Hepatocyte (in vitro differentiated cells): ENCODE results near the gene CKLF. TPM values are rescaled to one million over a fixed set of nuclear protein-coding genes. Genes with fewer than 3 reads are reported as not detected.

Experiments used
- DNase-seq: peaks from one replicate; pipeline ENCODE4 v3.0.0-alpha.2; 2016; ENCODE audit warnings: low spot score
- H2AFZ ChIP-seq: fragments of 200-600 bp; sonication (generic); 2 replicates; pipeline ENCODE4 v1.6.0; 2016; ENCODE audit warnings: antibody characterized with exemption, mild to moderate bottlenecking
- H3K27ac ChIP-seq: fragments of 200-600 bp; sonication (generic); 2 replicates; pipeline ENCODE4 v1.5.1; 2016; ENCODE audit warnings: mild to moderate bottlenecking
- H3K27me3 ChIP-seq: fragments of 200-600 bp; sonication (generic); 2 replicates; pipeline ENCODE4 v1.6.1; 2016
- H3K36me3 ChIP-seq: fragments of 200-600 bp; sonication (generic); replicated peaks from 2 replicates; pipeline ENCODE4 v1.5.1; 2016; ENCODE audit warnings: low read depth; ENCODE audit not compliant: insufficient read depth
- H3K4me1 ChIP-seq: fragments of 200-600 bp; sonication (generic); 2 replicates; pipeline ENCODE4 v1.5.1; 2016; ENCODE audit warnings: mild to moderate bottlenecking, moderate library complexity; ENCODE audit not compliant: insufficient read depth
- H3K4me2 ChIP-seq: fragments of 200-600 bp; sonication (generic); 2 replicates; pipeline ENCODE4 v1.6.0; 2016
- H3K4me3 ChIP-seq: fragments of 200-600 bp; sonication (generic); 2 replicates; pipeline ENCODE4 v1.5.1; 2016; ENCODE audit warnings: mild to moderate bottlenecking
- H3K79me2 ChIP-seq: fragments of 200-600 bp; sonication (generic); 2 replicates; pipeline ENCODE4 v1.6.0; 2017; ENCODE audit warnings: mild to moderate bottlenecking
- H3K9me2 ChIP-seq: fragments of 200-600 bp; sonication (generic); replicated peaks from 2 replicates; pipeline ENCODE4 v1.6.0; 2017; ENCODE audit warnings: mild to moderate bottlenecking; ENCODE audit not compliant: insufficient read depth
- H3K9me3 ChIP-seq: fragments of 200-600 bp; sonication (generic); 2 replicates; pipeline ENCODE4 v1.5.1; 2016; ENCODE audit warnings: low read depth, mild to moderate bottlenecking
- H4K20me1 ChIP-seq: fragments of 200-600 bp; sonication (generic); 2 replicates; pipeline ENCODE4 v1.6.0; 2016; ENCODE audit warnings: mild to moderate bottlenecking; ENCODE audit not compliant: insufficient read depth, poor library complexity, severe bottlenecking
- EZH2 ChIP-seq: fragments of 200-600 bp; sonication (generic); IDR thresholded peaks from 2 replicates; pipeline ENCODE4 v1.6.1; 2016; ENCODE audit warnings: antibody characterized with exemption, mild to moderate bottlenecking, borderline replicate concordance
- EZH2phosphoT487 ChIP-seq: fragments of 200-600 bp; sonication (generic); IDR thresholded peaks from one replicate; pipeline ENCODE4 v1.6.1; 2018; ENCODE audit warnings: antibody characterized with exemption, mild to moderate bottlenecking, low read depth, moderate library complexity; ENCODE audit not compliant: unreplicated experiment, severe bottlenecking
- WGBS: methylation state at CpG from one replicate; pipeline ENCODE4 v1.1.6; 2016; ENCODE audit warnings: low lambda C conversion rate; ENCODE audit errors: missing lambda C conversion rate; 5-methylcytosine and 5-hydroxymethylcytosine counted together
- polyA plus RNA-seq: library from polyadenylated mRNA; unstranded; fragments of >200 nt; fragmentation: Nextera tagmentation; extraction: Ambion mirVana; gene quantifications from 2 replicates; pipeline ENCODE4 v1.2.1, GENCODE V29; 2016
- total RNA-seq: library from RNA; depleted of rRNA; stranded (reverse); fragments of >200 nt; gene quantifications from 2 replicates; pipeline ENCODE4 v1.2.3, GENCODE V29; 2014
- TF ChIP-seq, protein P1 (sequence below): fragments of 200-600 bp; sonication (generic); IDR thresholded peaks from 2 replicates; pipeline ENCODE4 v1.5.1; 2016; ENCODE audit warnings: antibody characterized with exemption, mild to moderate bottlenecking; ENCODE audit not compliant: poor library complexity

CKLF gene
- total and polyA plus RNA-seq, 2 experiments from 2014 or later = 39.9 to 53.5 TPM

- Histone ChIP-seq H3K4me1 (peaks cover 12% of the 10 kb centered on the region), H2AFZ (peak within 1 kb of the TSS; percentile 85), H3K4me2 (peak within 1 kb of the TSS; percentile 84), H3K9me2 (no peaks in the 10 kb centered on the region), H3K4me3 (peak within 1 kb of the TSS; percentile 95), H3K36me3 (no peaks in the 10 kb centered on the region), H3K27me3 (no peaks in the 10 kb centered on the region), H4K20me1 (peaks cover 23% of the 10 kb centered on the region), H3K9me3 (no peaks in the 10 kb centered on the region), H3K27ac (peak within 1 kb of the TSS; percentile 92), H3K79me2 (peaks cover 31% of the 10 kb centered on the region)
- DNase-seq = peak; percentile 87
- TF ChIP-seq, protein P1, sequence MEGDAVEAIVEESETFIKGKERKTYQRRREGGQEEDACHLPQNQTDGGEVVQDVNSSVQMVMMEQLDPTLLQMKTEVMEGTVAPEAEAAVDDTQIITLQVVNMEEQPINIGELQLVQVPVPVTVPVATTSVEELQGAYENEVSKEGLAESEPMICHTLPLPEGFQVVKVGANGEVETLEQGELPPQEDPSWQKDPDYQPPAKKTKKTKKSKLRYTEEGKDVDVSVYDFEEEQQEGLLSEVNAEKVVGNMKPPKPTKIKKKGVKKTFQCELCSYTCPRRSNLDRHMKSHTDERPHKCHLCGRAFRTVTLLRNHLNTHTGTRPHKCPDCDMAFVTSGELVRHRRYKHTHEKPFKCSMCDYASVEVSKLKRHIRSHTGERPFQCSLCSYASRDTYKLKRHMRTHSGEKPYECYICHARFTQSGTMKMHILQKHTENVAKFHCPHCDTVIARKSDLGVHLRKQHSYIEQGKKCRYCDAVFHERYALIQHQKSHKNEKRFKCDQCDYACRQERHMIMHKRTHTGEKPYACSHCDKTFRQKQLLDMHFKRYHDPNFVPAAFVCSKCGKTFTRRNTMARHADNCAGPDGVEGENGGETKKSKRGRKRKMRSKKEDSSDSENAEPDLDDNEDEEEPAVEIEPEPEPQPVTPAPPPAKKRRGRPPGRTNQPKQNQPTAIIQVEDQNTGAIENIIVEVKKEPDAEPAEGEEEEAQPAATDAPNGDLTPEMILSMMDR = peak; percentile 87
- no peak for TF ChIP-seq EZH2phosphoT487
- WGBS = 3% methylated on average over 6 of the region's 96 CpGs
Measured at GRCh38 chr16:66604376-66605176, 52.2 kb downstream of the CKLF start, which contains the start of gene CMTM3. TSS of gene CMTM3 (plus strand) at chr16:66604704. CDS start at chr16:66604806, 102 bp downstream.

GRCh38 chr16:66605177-66605978 lies 53.0 kb downstream of the CKLF start:
- no peaks in the 10 kb centered on the region for H3K9me2 ChIP-seq
- H3K27ac ChIP-seq = peak overlapping the region; percentile 92
- DNase-seq = peak; percentile 77
- H3K4me3 ChIP-seq = peak overlapping the region; percentile 95
- TF ChIP-seq, protein P1 = no peak
- TF ChIP-seq EZH2phosphoT487 (no peak), EZH2 (no peak)
- peaks cover 26% of the 10 kb centered on the region for H4K20me1 ChIP-seq
- no peaks in the 10 kb centered on the region for H3K36me3 ChIP-seq
- 62% methylated on average over 2 of the region's 61 CpGs for WGBS
- no peaks in the 10 kb centered on the region for H3K27me3 ChIP-seq
- peak overlapping the region; percentile 84 for H3K4me2 ChIP-seq
- peaks cover 32% of the 10 kb centered on the region for H3K79me2 ChIP-seq
- peaks cover 12% of the 10 kb centered on the region for H3K4me1 ChIP-seq
- H3K9me3 ChIP-seq = no peaks in the 10 kb centered on the region
- peak overlapping the region; percentile 85 for H2AFZ ChIP-seq

- Histone ChIP-seq H3K79me2 (peaks cover 32% of the 10 kb centered on the region), H3K4me2 (peak overlapping the region; percentile 84), H4K20me1 (peaks cover 26% of the 10 kb centered on the region), H3K9me3 (no peaks in the 10 kb centered on the region), H3K27ac (peak overlapping the region; percentile 92), H3K36me3 (no peaks in the 10 kb centered on the region), H3K4me1 (peaks cover 12% of the 10 kb centered on the region), H3K9me2 (no peaks in the 10 kb centered on the region), H3K4me3 (no peak overlapping the region), H3K27me3 (no peaks in the 10 kb centered on the region), H2AFZ (no peak overlapping the region)
- DNase-seq = no peak
- WGBS = 73% methylated on average over 10 of the region's 10 CpGs
- no peak for TF ChIP-seq EZH2
- TF ChIP-seq, protein P1 = no peak
- TF ChIP-seq EZH2phosphoT487 = no peak
Measured at GRCh38 chr16:66605979-66606751, 53.8 kb downstream of the CKLF start.
